ENCODE results near the gene NCOA3.

DNA sequence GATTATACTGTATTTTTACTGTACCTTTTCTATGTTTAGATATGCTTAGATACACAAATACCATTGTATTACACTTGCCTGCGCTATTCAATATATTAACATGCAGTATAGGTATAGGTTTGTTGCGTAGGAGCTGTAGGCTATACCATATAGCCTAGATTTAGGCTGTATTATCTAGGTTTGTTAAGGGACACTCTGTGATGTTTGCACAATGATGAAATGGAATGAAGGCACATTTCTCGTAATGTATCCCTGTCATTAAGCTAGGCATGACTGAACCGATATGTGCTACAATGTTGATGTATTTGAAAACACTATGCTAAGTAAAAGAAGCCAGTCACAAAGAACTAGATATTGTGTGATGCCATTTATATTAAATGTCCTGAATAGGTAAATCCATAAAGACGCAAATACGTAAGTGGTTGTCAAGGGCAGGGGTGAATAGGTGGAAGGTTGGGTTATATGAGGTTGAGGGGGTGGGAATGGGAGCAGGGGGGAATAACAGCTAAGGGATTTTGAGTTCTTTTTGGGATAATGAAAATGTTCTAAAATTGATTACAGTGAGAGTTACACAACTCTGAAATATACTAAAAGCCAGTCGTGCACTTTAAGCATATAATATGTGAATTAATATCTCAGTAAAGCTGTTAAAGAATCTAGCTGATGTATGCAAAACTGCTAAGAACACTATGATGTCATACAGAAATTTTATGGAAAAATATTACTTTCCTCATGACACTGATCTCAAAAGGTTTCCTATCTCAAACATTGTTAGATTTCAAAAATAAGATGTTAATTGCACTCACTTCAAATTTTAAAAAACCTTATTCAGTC, 97.4 kb downstream of the NCOA3 start:
- TF ChIP-seq, protein P1, sequence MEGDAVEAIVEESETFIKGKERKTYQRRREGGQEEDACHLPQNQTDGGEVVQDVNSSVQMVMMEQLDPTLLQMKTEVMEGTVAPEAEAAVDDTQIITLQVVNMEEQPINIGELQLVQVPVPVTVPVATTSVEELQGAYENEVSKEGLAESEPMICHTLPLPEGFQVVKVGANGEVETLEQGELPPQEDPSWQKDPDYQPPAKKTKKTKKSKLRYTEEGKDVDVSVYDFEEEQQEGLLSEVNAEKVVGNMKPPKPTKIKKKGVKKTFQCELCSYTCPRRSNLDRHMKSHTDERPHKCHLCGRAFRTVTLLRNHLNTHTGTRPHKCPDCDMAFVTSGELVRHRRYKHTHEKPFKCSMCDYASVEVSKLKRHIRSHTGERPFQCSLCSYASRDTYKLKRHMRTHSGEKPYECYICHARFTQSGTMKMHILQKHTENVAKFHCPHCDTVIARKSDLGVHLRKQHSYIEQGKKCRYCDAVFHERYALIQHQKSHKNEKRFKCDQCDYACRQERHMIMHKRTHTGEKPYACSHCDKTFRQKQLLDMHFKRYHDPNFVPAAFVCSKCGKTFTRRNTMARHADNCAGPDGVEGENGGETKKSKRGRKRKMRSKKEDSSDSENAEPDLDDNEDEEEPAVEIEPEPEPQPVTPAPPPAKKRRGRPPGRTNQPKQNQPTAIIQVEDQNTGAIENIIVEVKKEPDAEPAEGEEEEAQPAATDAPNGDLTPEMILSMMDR (IDR thresholded peaks at IDR 0.05; ENCODE audit: control extremely low read depth in 1 of 3, insufficient read depth in 1 of 3, low read depth in 1 of 3, low read length in 3 of 3): no peak
- TF ChIP-seq EP300 (IDR thresholded peaks at IDR 0.05; ENCODE audit: borderline replicate concordance in 1 of 2, low read depth in 2 of 2, low read length in 2 of 2): no peak
- no peak for TF ChIP-seq POLR2AphosphoS5 (IDR thresholded peaks at IDR 0.05; ENCODE audit: low read depth, low read length)
- no peak for TF ChIP-seq SP2 (IDR thresholded peaks at IDR 0.05; ENCODE audit: low read length)
- TF ChIP-seq FOSL1 (IDR thresholded peaks at IDR 0.05; ENCODE audit: insufficient read depth, low read depth, low read length): no peak
